PC-3 (cell line): ENCODE measurements around the gene GPATCH1.

Experiments
- EZH2 ChIP-seq: fragments of 300-600 bp; sonication (generic); IDR thresholded peaks from one replicate; pipeline ENCODE4 v1.6.1; 2017; ENCODE audit warnings: antibody characterized with exemption, mild to moderate bottlenecking, low read length; ENCODE audit not compliant: unreplicated experiment
- EZH2phosphoT487 ChIP-seq: fragments of 300-600 bp; sonication (generic); IDR thresholded peaks from 2 replicates; pipeline ENCODE4 v1.6.1; 2018; ENCODE audit warnings: mild to moderate bottlenecking, antibody characterized with exemption, low read length, borderline replicate concordance
- TF ChIP-seq, protein P1 (sequence below): fragments of 300-600 bp; sonication (generic); conservative IDR thresholded peaks from 2 replicates; pipeline ENCODE4 v1.5.1; 2017; ENCODE audit warnings: antibody characterized with exemption, low read depth, mild to moderate bottlenecking, low read length

- TF ChIP-seq, protein P1, sequence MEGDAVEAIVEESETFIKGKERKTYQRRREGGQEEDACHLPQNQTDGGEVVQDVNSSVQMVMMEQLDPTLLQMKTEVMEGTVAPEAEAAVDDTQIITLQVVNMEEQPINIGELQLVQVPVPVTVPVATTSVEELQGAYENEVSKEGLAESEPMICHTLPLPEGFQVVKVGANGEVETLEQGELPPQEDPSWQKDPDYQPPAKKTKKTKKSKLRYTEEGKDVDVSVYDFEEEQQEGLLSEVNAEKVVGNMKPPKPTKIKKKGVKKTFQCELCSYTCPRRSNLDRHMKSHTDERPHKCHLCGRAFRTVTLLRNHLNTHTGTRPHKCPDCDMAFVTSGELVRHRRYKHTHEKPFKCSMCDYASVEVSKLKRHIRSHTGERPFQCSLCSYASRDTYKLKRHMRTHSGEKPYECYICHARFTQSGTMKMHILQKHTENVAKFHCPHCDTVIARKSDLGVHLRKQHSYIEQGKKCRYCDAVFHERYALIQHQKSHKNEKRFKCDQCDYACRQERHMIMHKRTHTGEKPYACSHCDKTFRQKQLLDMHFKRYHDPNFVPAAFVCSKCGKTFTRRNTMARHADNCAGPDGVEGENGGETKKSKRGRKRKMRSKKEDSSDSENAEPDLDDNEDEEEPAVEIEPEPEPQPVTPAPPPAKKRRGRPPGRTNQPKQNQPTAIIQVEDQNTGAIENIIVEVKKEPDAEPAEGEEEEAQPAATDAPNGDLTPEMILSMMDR, result 0 out of 2 replicates have a peak, but pooled peaks have one; percentile 35
- TF ChIP-seq EZH2 (no peak), EZH2phosphoT487 (no peak)
These were observed 96.5 kb downstream of the GPATCH1 start for GRCh38 chr19:33177417-33177979.
